K562 (cell line): ENCODE data around the gene CASP7.

Source experiments
- CHD2 ChIP-seq: IDR thresholded peaks from 2 replicates; pipeline ENCODE4 v1.6.1; 2011; ENCODE audit warnings: low read depth, low read length
- E2F1 ChIP-seq: sonication (generic); formaldehyde crosslinking; IDR thresholded peaks from 2 replicates; pipeline ENCODE4 v1.8.1; 2023; ENCODE audit warnings: mild to moderate bottlenecking, missing genetic modification reagents, moderate library complexity
- GTF2F1 ChIP-seq: IDR thresholded peaks from 2 replicates; pipeline ENCODE4 v1.6.1; 2011; ENCODE audit warnings: low read depth, low read length, improper control_type of control experiment
- ZNF79 ChIP-seq: fragments of 250-450 bp; sonication (Bioruptor Pico); IDR thresholded peaks from 2 replicates; pipeline ENCODE4 v1.4.0; 2020; ENCODE audit warnings: low read depth, mild to moderate bottlenecking, moderate library complexity

GRCh38 chr10:113732160-113732881 lies 52.6 kb downstream of the CASP7 start:
- TF ChIP-seq E2F1 (CRISPR knock-in tag) (no peak), GTF2F1 (no peak), ZNF79 (no peak), CHD2 (no peak)
